Measurements from ENCODE around the gene PADI2.

PADI2 gene

GRCh38 chr1:17020502-17020901 is 98.7 kb downstream of the PADI2 start:
- no peak for DNase-seq (ENCODE audit: low spot score)

DNA sequence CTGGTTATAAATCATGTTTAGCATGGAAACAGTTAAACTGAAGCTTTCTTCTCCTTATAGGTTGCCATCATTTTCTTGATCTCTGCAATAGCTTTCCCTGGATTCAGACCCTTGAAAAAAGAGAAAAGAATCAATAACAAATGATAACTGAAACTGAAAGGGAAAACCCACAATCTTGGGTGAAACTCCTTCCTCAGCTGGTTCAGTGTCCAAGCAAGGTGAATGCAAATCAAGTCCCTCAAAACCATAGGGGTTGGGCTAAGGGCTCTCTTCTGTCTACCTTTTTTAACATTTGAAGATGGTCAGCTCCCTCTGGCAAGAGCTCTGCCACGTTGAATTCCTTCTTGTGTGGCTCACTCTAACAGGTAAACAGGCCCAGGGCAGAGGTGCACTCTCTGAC is 100.4 kb downstream of the PADI2 start:
- no peak for DNase-seq (ENCODE audit: low spot score)

GRCh38 chr1:17017435-17017834 is 101.8 kb downstream of the PADI2 start:
- DNase-seq (ENCODE audit: low spot score): no peak

Data from cerebellar cortex (tissue), 1 donor.